HCT116 (cell line): ENCODE measurements around the gene NSF. TPM values are rescaled to one million over a fixed set of nuclear protein-coding genes. Genes with fewer than 3 reads are reported as not detected.
"Not testable (repeated sequence)": the region's sequence is repeated elsewhere in the genome, so short reads cannot be mapped to it uniquely, and the experiment has no call there.

ENCODE experiments used
- ATAC-seq: fragments of 200-7000 bp; cut with Tn5 transposase; 2 replicates; pipeline ENCODE4 v1.9.1; 2020; ENCODE audit warnings: mild to moderate bottlenecking, moderate library complexity
- BruUV-seq: library from RNA; stranded (reverse); fragments of 400-500 nt; replicated peaks from 2 replicates; lab custom pipeline; 2021; lab: Mats Ljungman, UMichigan
- CTCF ChIA-PET: fragments of 300-600 bp; sonication (Branson Sonifier 250); formaldehyde crosslinking; loops from one replicate; lab custom pipeline; 2021; ENCODE audit warnings: antibody characterized with exemption; lab: Charles Lee
- POLR2A ChIA-PET: fragments of 300-600, 350-600 bp; sonication (Branson Sonifier 250); formaldehyde crosslinking; loops from one replicate; lab custom pipeline; 2021; ENCODE audit warnings: antibody characterized with exemption; lab: Charles Lee
- RAD21 ChIA-PET, 2 experiments: fragments of 300-600 bp; sonication (Branson Sonifier 250); formaldehyde crosslinking; loops; one replicate each; lab custom pipeline; 2023; ENCODE audit warnings: low total read pairs in 2 of 2; ENCODE audit not compliant: uncharacterized antibody in 2 of 2, unreplicated experiment in 2 of 2, low non-redundant PET in 1 of 2; lab: Charles Lee
- DNase-seq: peaks from one replicate; pipeline ENCODE4 v3.0.0-alpha.2; 2010; ENCODE audit warnings: low read depth, low spot score
- H2AFZ ChIP-seq: fragments of 200-600 bp; shearing (Covaris generic), sonication (generic); 2 replicates; pipeline ENCODE4 v1.6.1; 2017; ENCODE audit warnings: low read depth, mixed run types, mixed read lengths, antibody characterized with exemption, low read length; ENCODE audit not compliant: poor library complexity, severe bottlenecking
- H3K27ac ChIP-seq: 2 replicates; pipeline ENCODE4 v1.5.1; 2012; ENCODE audit warnings: low read depth, low read length
- H3K27me3 ChIP-seq: fragments of 200-600 bp; sonication (generic); 2 replicates; pipeline ENCODE4 v1.6.1; 2016; ENCODE audit warnings: mixed run types, low read length, mixed read lengths; ENCODE audit not compliant: insufficient read depth
- H3K36me3 ChIP-seq, 2 experiments: fragments of 200-500 bp in 1 of 2; fragments of 200-600 bp in 1 of 2; sonication (Bioruptor generic) in 1 of 2; sonication (generic) in 1 of 2; 2 replicates each; pipeline versions ENCODE4 v1.5.1 to v1.6.1; 2014 to 2016; ENCODE audit warnings: low read length in 2 of 2, inconsistent platforms in 1 of 2, mixed read lengths in 1 of 2, mixed run types in 1 of 2; ENCODE audit not compliant: insufficient read depth in 2 of 2, control insufficient read depth in 1 of 2
- H3K4me1 ChIP-seq, 2 experiments: fragments of 200-600 bp in 1 of 2; sonication (generic) in 1 of 2; 2 replicates each; pipeline versions ENCODE4 v1.5.1 to v1.6.1; 2012 to 2017; ENCODE audit warnings: low read length in 2 of 2, inconsistent platforms in 1 of 2, mild to moderate bottlenecking in 1 of 2, mixed read lengths in 1 of 2, mixed run types in 1 of 2, moderate library complexity in 1 of 2; ENCODE audit not compliant: insufficient read depth in 2 of 2, control insufficient read depth in 1 of 2
- H3K4me2 ChIP-seq: fragments of 200-600 bp; sonication (generic); 2 replicates; pipeline ENCODE4 v1.6.1; 2017; ENCODE audit warnings: mixed run types, low read length, mixed read lengths
- H3K4me3 ChIP-seq, 2 experiments: fragments of 200-600 bp in 1 of 2; sonication (generic) in 1 of 2; replicated peaks in 1 of 2; 2 replicates each; pipeline ENCODE4 v1.5.1; 2011 to 2016; ENCODE audit warnings: low read length in 2 of 2, control low read depth in 1 of 2, low read depth in 1 of 2, mild to moderate bottlenecking in 1 of 2, mixed read lengths in 1 of 2, mixed run types in 1 of 2
- H3K79me2 ChIP-seq: fragments of 200-600 bp; sonication (generic); 2 replicates; pipeline ENCODE4 v1.6.1; 2017; ENCODE audit warnings: mild to moderate bottlenecking, mixed run types, low read length, moderate library complexity, mixed read lengths; ENCODE audit not compliant: insufficient read depth
- H3K9ac ChIP-seq: fragments of 200-600 bp; sonication (generic); 2 replicates; pipeline ENCODE4 v1.6.1; 2016; ENCODE audit warnings: low read length, mixed read lengths
- H3K9me2 ChIP-seq: fragments of 200-600 bp; sonication (generic), shearing (Covaris generic); 2 replicates; pipeline ENCODE4 v1.6.1; 2017; ENCODE audit warnings: mixed run types, mild to moderate bottlenecking, moderate library complexity; ENCODE audit not compliant: insufficient read depth
- H3K9me3 ChIP-seq, 2 experiments: fragments of 200-500 bp in 1 of 2; fragments of 200-600 bp in 1 of 2; sonication (Bioruptor generic) in 1 of 2; sonication (generic) in 1 of 2; 2 replicates each; pipeline ENCODE4 v1.6.1; 2014 to 2017; ENCODE audit warnings: low read length in 2 of 2, mixed read lengths in 2 of 2, inconsistent platforms in 1 of 2, low read depth in 1 of 2, mild to moderate bottlenecking in 1 of 2, mixed run types in 1 of 2, moderate library complexity in 1 of 2; ENCODE audit not compliant: control insufficient read depth in 1 of 2, insufficient read depth in 1 of 2
- H4K20me1 ChIP-seq: fragments of 200-600 bp; sonication (generic), shearing (Covaris generic); 2 replicates; pipeline ENCODE4 v1.6.1; 2017; ENCODE audit warnings: mixed run types, mild to moderate bottlenecking, moderate library complexity; ENCODE audit not compliant: insufficient read depth
- intact Hi-C: fragments of 100-400 bp; cut with micrococcal nuclease; formaldehyde crosslinking; loops from 2 replicates; pipeline ENCODE4 v1.10.0; 2022
- total RNA-seq: library from RNA; stranded (reverse); gene quantifications from one replicate; pipeline ENCODE4 v1.2.1, GENCODE V29; 2021; ENCODE audit not compliant: unreplicated experiment

Gene NSF
- total RNA-seq, 1 experiment from 2014 or later, result 61.1 TPM

GRCh38 chr17:46566284-46566683 is 24.2 kb upstream of the NSF start:
- H3K4me2 ChIP-seq, H2AFZ ChIP-seq, H3K4me3 ChIP-seq, H4K20me1 ChIP-seq, H3K36me3 ChIP-seq, RAD21 ChIA-PET, H3K9me3 ChIP-seq, H3K4me1 ChIP-seq, POLR2A ChIA-PET, H3K9me2 ChIP-seq, intact Hi-C loops, DNase-seq, H3K79me2 ChIP-seq, H3K27me3 ChIP-seq, H3K27ac ChIP-seq, ATAC-seq, CTCF ChIA-PET, H3K9ac ChIP-seq: not testable (repeated sequence)
- TSS peak; percentile 37 for BruUV-seq

- H2AFZ ChIP-seq, intact Hi-C loops, ATAC-seq, H3K9me3 ChIP-seq, H3K36me3 ChIP-seq, H3K4me1 ChIP-seq, H3K9ac ChIP-seq, H3K4me2 ChIP-seq, H3K4me3 ChIP-seq, H3K27ac ChIP-seq, H4K20me1 ChIP-seq, H3K9me2 ChIP-seq, CTCF ChIA-PET, H3K79me2 ChIP-seq, BruUV-seq, H3K27me3 ChIP-seq, RAD21 ChIA-PET, DNase-seq, POLR2A ChIA-PET: not testable (repeated sequence)
Observed at GRCh38 chr17:46566980-46567379, 23.5 kb upstream of the NSF start.

- RAD21 ChIA-PET, ATAC-seq, DNase-seq: not testable (repeated sequence)
Observed at GRCh38 chr17:46571796-46572195, 18.7 kb upstream of the NSF start.

GRCh38 chr17:46579083-46580075 is 11.1 kb upstream of the NSF start, which contains the start of gene ARL17A:
Gene ARL17A (minus strand): TSS chr17:46579691. CDS start chr17:46576322, 3,369 bp downstream.
- RAD21 ChIA-PET, H2AFZ ChIP-seq, intact Hi-C loops, H3K9me3 ChIP-seq, H3K79me2 ChIP-seq, DNase-seq, H3K9ac ChIP-seq, H3K27me3 ChIP-seq, H3K4me1 ChIP-seq, POLR2A ChIA-PET, H3K9me2 ChIP-seq, H3K36me3 ChIP-seq, H4K20me1 ChIP-seq, CTCF ChIA-PET: not testable (repeated sequence)
- TSS peak; percentile 80 for BruUV-seq
- peak within 1 kb of the TSS; percentile 11 to 35; a peak in 2 of 4 replicates for H3K4me3 ChIP-seq
- peak; percentile 91 for ATAC-seq
- H3K4me2 ChIP-seq, result peak within 1 kb of the TSS; percentile 47; the same call in 1 of the 2 replicates
- 0 out of 2 replicates have a peak within 1 kb of the TSS, but pooled peaks have one; percentile 47 for H3K27ac ChIP-seq

More at GRCh38 chr17:46571796-46572195, 18.7 kb upstream of the NSF start:
- H3K9ac ChIP-seq, H3K9me2 ChIP-seq, H3K4me2 ChIP-seq, H3K9me3 ChIP-seq, POLR2A ChIA-PET, intact Hi-C loops, H3K36me3 ChIP-seq, CTCF ChIA-PET, H4K20me1 ChIP-seq, H3K4me3 ChIP-seq, H3K79me2 ChIP-seq, H3K4me1 ChIP-seq, H3K27ac ChIP-seq, H3K27me3 ChIP-seq, H2AFZ ChIP-seq: not testable (repeated sequence)
- TSS peak; percentile 36 for BruUV-seq
